Stimulated activated CD8-positive, alpha-beta memory T cell treated with anti-CD3 and anti-CD28 coated beads, Interleukin-15, amount 100 ng/mL, for 24 hours (primary cell): ENCODE measurements around the gene PMP22.
"Not testable (repeated sequence)": the region's sequence is repeated elsewhere in the genome, so short reads cannot be mapped to it uniquely, and the experiment has no call there.

ENCODE experiments used
- DNase-seq: peaks from one replicate; pipeline ENCODE4 v3.0.0-alpha.2; 2020; ENCODE audit warnings: low read depth

The PMP22 gene

GRCh38 chr17:15255713-15256454, 9.2 kb downstream of the PMP22 start:
- DNase-seq = no peak

GRCh38 chr17:15250135-15250860, 14.8 kb downstream of the PMP22 start:
- no peak for DNase-seq

DNA sequence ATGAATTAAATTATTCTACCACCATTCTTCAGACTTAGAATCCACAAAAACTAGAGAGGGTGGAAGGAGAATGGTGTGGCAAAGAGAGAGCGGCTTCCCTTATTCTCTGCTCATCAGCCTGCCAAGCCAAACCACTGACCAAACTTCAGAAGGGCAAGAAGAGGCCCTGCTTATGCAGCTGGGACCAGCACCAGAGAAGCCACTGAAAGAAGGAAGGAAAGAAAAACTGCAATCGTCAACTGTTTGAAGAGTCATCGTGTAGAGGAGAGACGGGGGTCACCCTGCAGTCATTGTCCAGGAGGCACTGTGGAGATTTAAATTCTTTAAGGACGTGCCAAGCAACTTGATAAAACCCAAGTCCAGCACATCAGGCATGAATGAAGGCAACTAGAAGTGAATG, 15.6 kb downstream of the PMP22 start:
- DNase-seq = no peak

DNA sequence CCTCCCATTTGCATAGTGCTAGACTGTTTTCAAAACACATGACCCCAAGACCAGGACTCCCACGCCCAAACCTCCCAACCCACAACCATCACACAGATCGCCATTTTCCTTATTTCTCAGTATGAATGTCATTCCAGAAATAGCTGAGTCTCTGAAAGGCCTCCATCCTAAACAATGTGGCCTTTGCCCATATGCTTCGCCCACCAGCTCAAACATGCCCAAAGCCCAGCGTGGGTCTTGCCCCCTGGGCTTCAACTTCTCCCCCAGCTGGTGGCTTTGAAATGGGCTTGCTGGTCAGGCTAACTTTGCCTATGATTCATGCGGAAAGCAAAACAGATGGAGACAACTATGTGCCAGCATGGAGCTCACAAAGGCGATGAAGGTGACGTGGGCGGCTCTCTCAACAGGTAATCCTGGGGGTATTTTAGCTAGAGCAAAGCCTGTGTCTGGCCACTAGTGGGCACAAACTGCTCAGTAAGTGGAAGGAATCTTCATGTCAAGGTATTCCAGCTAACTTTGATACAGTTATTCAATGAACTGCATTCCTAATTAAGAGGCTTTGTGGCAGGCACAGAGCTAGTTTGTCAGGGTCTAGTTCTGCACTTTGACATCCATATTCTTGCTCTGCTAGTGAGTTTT, 17.1 kb downstream of the PMP22 start:
- DNase-seq = no peak

DNA sequence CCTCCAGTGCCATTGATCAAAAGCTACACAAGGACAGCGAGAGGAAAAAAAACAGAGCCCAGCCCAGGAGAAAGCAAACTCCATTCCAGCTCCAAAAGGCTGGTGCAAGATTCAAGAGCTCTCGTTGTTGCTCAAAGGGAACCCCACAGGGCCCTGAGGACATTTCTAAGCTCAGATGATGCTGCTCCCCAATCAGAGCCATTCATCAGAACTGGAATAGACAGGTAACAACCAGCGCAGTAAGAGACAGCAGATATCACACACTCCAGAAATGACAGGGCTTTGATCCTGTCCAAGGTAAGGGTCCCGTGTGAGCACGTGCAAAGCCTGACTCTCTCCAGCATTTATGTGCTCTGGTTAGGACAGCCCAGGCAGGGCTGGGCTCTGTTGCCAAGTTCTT, 20.1 kb downstream of the PMP22 start:
- DNase-seq = no peak

DNA sequence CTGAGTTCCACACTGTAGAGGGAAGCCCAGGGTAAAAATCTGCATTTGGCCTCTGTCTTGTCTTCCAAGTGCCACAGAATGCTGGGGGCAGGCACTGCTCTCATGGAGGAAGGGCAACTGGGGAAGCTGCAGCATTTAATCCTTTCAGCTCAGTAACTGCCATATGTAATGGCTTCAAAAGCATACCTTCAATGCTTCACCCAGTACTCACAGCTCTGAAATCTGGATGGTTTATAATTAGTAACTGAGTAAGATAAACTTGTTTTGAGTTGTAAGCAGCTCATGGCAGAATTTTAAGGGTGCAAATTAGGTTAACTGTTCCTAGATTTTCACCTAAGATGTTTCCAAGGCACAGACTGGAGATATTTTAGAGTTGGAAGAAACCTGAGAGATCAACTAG, 24.5 kb downstream of the PMP22 start:
- DNase-seq = no peak

DNA sequence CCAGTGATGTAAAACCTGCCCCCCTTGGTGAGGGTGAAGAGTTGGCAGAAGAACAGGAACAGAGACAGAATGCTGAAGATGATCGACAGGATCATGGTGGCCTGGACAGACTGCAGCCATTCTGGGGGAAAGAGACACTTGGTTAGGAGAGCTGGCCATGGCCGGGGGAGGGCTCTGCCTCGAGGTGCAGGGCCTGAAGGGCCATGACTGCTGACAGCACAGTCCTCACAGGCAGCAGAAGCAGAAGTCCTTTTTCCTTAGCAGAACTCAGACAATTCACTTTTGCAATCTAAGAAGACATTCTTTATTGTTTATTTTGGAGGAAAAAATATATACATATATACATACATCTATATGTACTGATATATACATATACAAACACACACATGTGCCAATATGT, 25.6 kb downstream of the PMP22 start:
- no peak for DNase-seq

- no peak for DNase-seq
These were observed 26.3 kb downstream of the PMP22 start for GRCh38 chr17:15238676-15239422.

DNA sequence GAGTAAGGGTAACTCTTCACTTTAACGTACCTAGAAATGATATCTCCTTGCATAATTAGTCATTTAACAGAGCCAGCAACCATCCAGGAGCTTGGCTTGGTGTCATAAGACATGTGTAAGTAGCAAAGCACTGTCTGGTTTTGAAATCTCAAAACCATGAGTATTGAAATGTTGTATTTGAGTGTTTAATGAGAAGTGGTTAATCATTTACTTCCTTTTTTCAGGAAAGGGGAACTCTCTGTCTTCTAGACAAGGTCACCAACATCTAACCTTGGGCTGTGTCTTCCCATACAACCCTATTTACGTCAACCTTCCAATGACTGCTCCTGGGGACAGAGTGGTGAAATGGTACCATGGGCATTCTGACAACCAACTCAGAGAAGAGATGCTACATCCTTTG, 27.1 kb downstream of the PMP22 start:
- no peak for DNase-seq

GRCh38 chr17:15237106-15237425, 28.1 kb downstream of the PMP22 start:
- no peak for DNase-seq

DNA sequence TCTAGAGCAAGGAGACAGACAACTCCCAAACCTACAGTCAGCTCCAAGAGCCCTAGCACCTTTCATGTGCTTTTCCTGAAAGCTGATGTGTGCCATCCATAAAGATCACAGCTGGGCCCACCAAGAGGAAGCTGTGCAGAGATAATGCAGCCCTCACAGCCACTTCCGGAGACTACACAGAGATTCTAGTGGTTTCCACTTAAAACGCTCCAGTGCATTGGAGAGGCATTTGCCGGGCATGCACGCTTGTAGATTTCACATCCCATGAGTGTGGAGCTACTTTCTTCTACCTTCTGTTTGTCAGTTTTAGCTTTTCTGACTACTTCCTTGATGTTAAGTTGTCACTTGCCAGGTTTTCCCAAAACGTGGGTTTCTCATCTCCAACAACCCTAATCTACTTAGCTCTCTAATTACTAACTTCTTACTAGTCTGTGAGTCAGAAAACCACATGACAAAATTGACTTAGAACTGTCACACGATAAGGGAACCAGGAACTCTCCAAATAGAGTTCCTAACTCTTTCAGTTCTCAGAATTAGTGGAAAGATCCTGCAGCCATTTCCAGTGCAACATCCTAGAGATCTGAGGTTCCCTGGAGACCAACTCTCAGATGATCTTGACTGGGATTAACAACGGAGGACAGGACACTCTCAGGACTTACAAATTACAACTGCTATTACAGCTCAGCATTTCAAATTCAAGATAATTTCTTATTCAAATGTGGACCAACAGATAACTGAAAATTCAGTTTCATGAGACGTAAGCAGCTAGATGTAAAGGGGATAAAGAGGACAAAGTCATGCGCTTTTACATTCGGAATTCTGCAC, 28.6 kb downstream of the PMP22 start:
- no peak for DNase-seq

- no peak for DNase-seq
These were observed 31.2 kb downstream of the PMP22 start for GRCh38 chr17:15233971-15234370.

DNA sequence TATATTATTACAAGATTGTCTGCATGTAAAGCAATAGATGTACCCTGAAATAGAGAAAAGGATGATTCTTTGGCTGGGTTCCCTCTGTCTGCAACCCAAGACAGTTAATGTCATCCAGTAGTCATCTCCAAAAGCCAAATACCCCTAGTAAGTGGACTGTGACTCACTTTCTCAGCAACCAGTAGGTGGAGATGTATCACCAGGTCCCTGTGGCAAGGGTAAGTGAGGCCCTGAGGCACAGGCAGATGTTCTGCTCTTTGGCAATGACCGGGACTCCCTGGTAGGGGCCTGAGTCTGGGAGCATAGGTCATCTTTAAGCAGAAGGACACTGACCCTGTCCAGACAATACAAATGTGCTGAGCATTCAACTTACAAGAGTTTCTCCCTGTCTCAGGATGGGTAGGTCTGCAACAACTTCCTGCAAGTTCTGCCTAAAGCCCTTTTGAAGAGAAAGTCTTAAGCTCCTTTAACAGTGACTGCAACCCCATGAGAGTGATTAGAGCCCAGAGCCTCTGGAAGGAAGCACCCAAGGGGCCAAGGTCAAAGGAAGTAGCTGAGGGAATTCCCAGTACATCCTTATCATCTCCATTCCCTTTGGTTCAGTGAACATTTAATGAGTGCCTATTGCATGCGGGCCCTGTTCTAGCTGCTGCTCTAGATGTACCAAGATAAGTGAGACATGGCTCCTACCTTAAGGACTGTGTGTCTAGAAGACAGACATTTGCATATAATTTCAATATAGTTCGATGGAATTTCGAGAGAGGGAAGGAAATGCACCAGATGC, 31.9 kb downstream of the PMP22 start:
- no peak for DNase-seq

DNA sequence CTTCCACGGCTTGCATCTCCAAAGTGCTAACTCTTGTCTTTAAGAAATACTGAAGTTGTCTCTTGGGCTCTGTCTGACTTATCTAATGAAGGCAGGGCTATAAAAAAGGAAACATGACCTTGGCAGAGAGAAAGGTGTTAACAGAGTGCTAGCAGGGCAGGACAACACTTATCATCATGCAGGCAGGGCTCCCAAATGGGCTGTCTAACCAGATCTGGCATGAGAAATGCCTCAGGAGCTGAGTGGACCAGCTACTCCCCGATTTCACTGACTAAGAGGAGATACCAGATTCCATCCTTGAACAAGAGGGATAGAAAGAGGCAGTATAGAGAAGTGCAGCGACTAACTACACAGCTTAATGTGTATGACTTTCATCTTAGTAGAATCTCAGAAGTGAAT, 32.6 kb downstream of the PMP22 start:
- no peak for DNase-seq

DNA sequence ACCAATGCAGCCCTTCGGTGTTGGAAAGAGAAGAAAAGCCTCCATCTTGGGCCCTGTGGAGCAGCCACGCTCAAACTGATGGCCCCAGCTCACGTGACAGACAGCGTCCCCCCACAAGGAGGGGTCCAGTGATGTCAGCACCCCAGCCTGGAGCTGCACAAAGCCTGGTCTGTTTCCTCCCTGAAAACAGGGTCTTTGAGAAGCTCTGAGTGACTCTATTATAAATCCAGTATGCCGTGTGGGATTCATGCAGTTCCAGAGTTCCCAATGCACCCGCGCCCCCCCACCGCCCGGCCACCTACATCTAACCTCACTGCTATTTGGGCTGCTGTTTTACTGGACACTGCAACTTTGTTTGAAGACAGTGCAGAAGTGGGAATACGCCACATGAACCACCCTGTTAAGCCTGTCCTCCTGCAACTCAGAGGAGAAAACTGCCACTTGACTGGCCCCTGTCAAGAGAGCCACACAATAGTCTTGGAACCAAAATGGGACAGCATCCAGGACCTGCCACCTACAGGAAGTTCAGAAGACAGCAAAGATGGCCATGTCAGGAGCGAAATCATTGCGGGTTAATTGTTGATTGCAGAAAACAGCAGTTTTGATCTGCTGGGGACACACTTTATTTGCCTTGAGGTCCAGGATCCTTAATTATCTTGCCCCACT, 33.1 kb downstream of the PMP22 start:
- no peak for DNase-seq

- DNase-seq = no peak
These were observed 34.3 kb downstream of the PMP22 start for GRCh38 chr17:15230866-15231265.

DNA sequence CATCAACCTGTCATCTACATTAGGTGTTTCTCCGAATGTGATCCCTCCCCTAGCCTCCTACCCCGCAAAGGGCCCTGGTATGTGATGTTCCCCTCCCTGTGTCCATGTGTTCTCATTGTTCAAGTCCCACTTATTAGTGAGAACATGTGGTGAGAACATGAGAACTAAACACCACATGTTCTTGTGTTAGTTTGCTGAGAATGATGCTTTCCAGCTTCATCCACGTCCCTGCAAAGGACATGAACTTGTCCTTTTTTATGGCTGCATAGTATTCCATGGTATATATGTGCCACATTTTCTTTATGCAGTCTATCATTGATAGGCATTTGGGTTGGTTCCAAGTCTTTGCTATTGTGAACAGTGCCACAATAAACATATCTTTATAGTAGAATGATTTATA, 43.3 kb downstream of the PMP22 start:
- not testable (repeated sequence) for DNase-seq

DNA sequence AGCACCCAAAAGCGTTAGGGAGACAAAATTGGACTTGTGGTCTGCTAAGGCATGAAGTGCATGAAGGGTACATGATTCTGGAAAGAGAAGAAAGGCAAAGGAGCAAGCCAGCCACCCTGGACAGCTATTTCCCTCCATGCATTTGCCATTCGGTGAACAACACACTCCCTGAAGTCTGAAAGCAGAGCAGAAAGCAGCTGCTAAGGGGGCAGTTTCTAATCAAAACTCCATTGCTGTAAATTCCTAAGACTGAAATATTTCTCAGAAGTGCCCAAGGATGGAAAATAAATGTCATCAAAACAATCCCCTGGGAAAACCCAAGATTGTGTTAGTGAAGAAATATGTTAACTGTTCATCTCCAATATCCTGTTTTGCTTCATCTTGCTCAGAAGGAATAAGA, 44.3 kb downstream of the PMP22 start:
- no peak for DNase-seq

DNA sequence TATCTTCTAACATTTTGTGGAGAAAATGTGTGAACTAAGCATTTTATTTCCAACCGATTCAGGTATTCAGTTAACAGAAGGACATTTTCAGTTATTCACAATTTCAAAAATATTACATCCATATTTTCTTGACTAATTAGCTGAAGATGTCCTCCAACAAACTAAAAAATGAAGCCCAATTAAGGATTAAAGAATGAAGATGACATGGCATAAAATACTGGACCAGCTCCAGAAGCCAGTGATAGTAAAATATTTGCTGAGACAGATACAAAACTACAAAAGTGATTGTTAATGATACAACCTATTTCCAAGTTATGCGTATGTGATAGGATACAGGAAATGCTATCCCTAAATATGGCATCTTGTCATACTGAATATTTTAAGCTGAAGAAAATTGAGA, 48.6 kb downstream of the PMP22 start:
- DNase-seq = no peak

DNA sequence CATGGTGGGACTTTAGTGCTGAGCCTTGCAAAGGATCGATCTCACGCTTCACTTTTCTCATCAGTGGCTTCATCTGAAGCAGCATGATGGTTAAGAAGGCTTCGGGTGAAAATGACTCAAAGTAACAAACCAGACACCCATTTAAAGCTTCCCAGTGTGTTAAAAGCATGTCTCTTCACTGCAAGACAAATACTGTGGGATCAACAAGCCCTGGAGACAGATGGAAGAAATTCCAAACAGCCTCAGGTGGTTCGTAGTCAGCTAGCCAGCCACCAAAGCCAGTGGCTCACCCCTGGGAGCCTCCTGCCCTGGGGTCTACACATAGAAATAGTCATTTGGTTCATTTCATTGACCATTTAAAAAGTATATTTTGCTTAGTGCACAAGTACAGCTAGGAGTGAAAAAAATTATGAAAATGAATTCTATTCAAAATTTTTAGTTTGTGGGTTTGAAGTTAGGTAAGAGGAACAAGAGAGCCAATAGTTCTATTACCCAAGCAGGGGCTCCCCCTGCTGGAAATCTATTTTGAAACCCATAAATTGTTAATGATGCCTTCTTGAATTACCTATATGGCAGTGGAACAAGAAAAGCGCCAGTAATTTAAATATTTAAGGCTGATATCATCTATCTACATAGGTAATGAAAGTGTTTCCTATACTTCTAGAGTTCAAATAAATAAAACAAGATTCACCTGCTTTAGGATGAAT, 51.6 kb downstream of the PMP22 start:
- DNase-seq = no peak
